ENCODE results near the gene TMEM79.
"Not testable (repeated sequence)": the region's sequence is repeated elsewhere in the genome, so short reads cannot be mapped to it uniquely, and the experiment has no call there.

TMEM79 gene

GRCh38 chr1:156319664-156320063 is 35.5 kb downstream of the TMEM79 start:
- peak; percentile 26; the same call in 1 of the 2 replicates for TF ChIP-seq CTCF (IDR thresholded peaks at IDR 0.05; ENCODE audit: borderline replicate concordance, insufficient read depth, low read depth, low read length)
- H3K4me3 ChIP-seq (ENCODE audit: low read depth, low read length) = no peak overlapping the region

GRCh38 chr1:156320560-156320959 is 36.4 kb downstream of the TMEM79 start:
- no peak overlapping the region for H3K4me3 ChIP-seq (ENCODE audit: low read depth, low read length)
- TF ChIP-seq CTCF (IDR thresholded peaks at IDR 0.05; ENCODE audit: borderline replicate concordance, insufficient read depth, low read depth, low read length) = no peak

- H3K4me3 ChIP-seq (ENCODE audit: low read depth, low read length) = not testable (repeated sequence)
These were observed 39.1 kb downstream of the TMEM79 start for GRCh38 chr1:156323179-156323578.

- TF ChIP-seq CTCF (IDR thresholded peaks at IDR 0.05; ENCODE audit: borderline replicate concordance, insufficient read depth, low read depth, low read length) = peak; percentile 46; the same call in 1 of the 2 replicates
- no peak overlapping the region for H3K4me3 ChIP-seq (ENCODE audit: low read depth, low read length)
These were observed 52.1 kb downstream of the TMEM79 start for GRCh38 chr1:156336242-156336641.

GRCh38 chr1:156337052-156337887 is 53.1 kb downstream of the TMEM79 start:
- no peak for TF ChIP-seq CTCF (IDR thresholded peaks at IDR 0.05; ENCODE audit: borderline replicate concordance, insufficient read depth, low read depth, low read length)

GRCh38 chr1:156337888-156338179 is 53.7 kb downstream of the TMEM79 start:
- no peak for TF ChIP-seq CTCF (IDR thresholded peaks at IDR 0.05; ENCODE audit: borderline replicate concordance, insufficient read depth, low read depth, low read length)
- peak overlapping the region; percentile 91 for H3K4me3 ChIP-seq (ENCODE audit: low read depth, low read length)

More at GRCh38 chr1:156337052-156337887, 53.1 kb downstream of the TMEM79 start:
- H3K4me3 ChIP-seq (ENCODE audit: low read depth, low read length) = peak overlapping the region; percentile 91

- peak within 1 kb of the TSS; percentile 91 for H3K4me3 ChIP-seq (ENCODE audit: low read depth, low read length)
- no peak for TF ChIP-seq CTCF (IDR thresholded peaks at IDR 0.05; ENCODE audit: borderline replicate concordance, insufficient read depth, low read depth, low read length)
These were observed 54.3 kb downstream of the TMEM79 start, which contains the start of the genes CCT3 and TSACC for GRCh38 chr1:156338180-156338976. TSS of gene CCT3 (minus strand) at chr1:156338292. CDS start at chr1:156338184, 108 bp downstream. TSS of gene TSACC (plus strand) at chr1:156338526. CDS start at chr1:156339758, 1,232 bp downstream.
